GM21737 (cell line): ENCODE results near the gene MAPKAP1.

ENCODE experiments used
- ATAC-seq: cut with Tn5 transposase; IDR thresholded peaks from one replicate; pipeline ENCODE4 v1.9.1; 2021; ENCODE audit warnings: mild to moderate bottlenecking, moderate library complexity; ENCODE audit not compliant: unreplicated experiment

MAPKAP1 gene

GRCh38 chr9:125463926-125464325, 243.1 kb downstream of the MAPKAP1 start:
- no peak for ATAC-seq

DNA sequence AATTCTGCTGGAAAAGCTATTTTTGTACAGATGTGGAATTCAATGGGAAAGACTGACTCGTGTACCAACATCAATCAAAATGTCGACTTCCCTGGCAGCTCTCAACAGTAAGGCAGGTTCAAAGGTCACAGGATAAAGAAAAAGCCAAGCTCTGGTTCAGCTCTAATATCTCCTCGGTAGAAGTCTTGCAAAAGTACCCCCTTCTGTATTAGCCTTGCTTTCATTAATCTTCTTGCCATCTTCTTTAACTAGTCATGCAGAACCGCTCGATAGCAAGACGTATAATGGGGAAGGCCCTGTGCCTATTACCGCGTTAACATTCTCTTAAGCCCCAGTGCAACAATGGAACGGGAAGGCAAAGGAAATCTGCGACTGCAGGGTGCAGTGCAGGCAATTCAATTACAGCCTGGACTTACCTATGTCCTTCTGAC, 244.1 kb downstream of the MAPKAP1 start:
- ATAC-seq, result no peak

- no peak for ATAC-seq
Observed at GRCh38 chr9:125461636-125462190, 245.3 kb downstream of the MAPKAP1 start.

- ATAC-seq, result no peak
Observed at GRCh38 chr9:125460883-125461635, 245.9 kb downstream of the MAPKAP1 start.

GRCh38 chr9:125460346-125460745, 246.7 kb downstream of the MAPKAP1 start:
- no peak for ATAC-seq

DNA sequence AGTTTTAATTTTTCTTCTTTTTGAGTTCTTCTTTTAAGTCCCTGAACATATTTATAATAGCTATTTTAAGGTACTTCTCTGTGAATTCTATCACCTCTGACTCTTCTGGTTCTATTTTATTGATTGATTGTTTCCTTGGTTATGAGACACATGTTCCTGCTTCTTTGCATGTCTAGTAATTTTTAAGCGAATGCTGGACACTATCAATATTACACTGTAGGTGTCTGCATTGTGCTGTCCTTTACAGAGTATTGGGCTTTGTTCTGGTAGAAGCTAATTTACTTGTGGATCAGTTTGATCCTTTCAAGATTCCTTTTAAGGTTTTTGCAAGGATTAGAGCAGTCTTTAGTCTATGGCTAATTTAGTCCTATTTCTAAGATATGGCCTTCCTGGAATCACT, 249.7 kb downstream of the MAPKAP1 start:
- no peak for ATAC-seq

DNA sequence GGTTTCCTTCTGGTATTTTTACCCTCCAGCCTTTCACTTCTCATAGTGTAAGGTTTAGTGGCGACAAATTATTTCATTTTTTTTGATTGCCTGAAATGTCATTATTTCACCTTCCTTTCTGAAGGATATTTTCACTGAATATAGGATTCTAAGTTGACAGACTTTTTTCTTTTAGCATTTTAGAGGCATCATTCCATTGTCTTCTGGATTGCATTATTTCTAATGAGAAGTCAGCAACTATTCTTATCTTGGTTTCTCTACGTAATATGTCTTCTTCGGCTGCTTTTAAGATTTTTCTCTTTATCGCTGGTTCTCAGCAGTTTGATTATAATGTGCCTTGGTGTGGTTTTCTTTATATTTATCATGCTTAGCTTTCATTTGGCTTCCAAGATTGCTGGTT, 251.1 kb downstream of the MAPKAP1 start:
- ATAC-seq, result no peak

DNA sequence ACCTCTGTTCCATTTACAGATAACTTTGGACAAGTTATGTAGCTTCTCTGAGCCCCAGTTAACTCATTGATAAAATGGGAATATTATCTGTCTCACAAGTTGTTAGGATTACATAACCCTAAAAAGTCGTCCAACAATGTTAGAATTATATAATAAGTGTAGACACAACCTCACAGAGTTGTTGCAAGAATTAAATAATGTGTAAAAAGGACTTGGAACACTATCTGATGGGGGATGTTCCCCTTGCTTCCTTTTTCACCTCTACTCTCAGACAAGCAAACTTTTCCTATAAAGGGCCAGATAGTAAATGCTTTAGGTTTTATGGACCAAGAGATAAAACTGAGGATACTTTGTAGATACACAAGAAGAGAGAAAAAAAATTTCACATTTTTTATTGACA, 251.9 kb downstream of the MAPKAP1 start:
- no peak for ATAC-seq

GRCh38 chr9:125447202-125447802, 259.7 kb downstream of the MAPKAP1 start:
- ATAC-seq, result peak; percentile 15

DNA sequence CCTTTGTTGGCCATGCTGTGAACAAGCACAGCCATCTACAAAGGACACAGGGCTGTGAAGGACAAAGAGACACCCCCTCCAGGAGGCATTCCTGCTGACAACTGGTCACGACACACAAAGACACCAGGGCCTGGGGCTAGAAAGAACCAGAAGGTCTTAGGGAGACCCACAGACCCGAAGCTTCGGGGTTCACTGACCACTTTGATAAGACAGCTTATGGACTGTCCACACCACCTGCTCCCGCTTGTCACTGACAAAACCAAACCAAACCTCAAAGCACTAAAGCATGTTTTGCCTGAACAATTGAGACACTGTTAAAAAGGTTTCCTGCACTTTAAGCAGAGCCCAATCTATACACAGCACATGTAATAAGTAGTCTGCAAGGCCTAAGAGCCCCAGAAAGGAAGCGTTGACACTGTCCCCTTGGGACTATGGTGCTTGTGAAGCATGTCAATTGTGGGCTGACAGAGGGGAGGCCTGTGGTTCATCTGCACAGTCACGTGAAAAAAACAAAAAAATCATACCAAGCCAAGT, 260.4 kb downstream of the MAPKAP1 start:
- peak; percentile 96 for ATAC-seq

GRCh38 chr9:125444956-125445506, 262.0 kb downstream of the MAPKAP1 start:
- no peak for ATAC-seq

GRCh38 chr9:125444166-125444565, 262.8 kb downstream of the MAPKAP1 start:
- ATAC-seq, result no peak

- ATAC-seq, result no peak
Observed at GRCh38 chr9:125443367-125443766, 263.6 kb downstream of the MAPKAP1 start.

DNA sequence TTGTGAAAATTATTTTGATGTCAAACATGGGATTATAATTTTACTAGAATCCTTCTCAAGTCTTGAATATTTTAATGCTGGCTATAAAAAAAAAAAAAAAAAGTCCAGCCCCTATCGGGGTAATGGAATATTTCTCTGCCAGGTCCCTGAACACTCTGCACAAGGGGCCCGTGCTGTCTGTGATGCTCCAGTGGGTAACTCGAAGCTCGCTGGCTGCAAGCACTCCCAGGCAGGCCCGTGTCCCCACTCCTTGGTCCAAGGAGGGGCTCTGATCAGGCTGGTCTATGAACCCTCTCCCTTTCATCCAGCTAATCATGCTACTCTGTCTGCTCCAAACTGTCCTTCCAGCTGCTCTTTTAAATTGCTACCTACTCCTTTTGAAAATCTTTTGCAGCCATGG, 264.6 kb downstream of the MAPKAP1 start:
- ATAC-seq, result no peak

- no peak for ATAC-seq
Observed at GRCh38 chr9:125440411-125440810, 266.6 kb downstream of the MAPKAP1 start.

DNA sequence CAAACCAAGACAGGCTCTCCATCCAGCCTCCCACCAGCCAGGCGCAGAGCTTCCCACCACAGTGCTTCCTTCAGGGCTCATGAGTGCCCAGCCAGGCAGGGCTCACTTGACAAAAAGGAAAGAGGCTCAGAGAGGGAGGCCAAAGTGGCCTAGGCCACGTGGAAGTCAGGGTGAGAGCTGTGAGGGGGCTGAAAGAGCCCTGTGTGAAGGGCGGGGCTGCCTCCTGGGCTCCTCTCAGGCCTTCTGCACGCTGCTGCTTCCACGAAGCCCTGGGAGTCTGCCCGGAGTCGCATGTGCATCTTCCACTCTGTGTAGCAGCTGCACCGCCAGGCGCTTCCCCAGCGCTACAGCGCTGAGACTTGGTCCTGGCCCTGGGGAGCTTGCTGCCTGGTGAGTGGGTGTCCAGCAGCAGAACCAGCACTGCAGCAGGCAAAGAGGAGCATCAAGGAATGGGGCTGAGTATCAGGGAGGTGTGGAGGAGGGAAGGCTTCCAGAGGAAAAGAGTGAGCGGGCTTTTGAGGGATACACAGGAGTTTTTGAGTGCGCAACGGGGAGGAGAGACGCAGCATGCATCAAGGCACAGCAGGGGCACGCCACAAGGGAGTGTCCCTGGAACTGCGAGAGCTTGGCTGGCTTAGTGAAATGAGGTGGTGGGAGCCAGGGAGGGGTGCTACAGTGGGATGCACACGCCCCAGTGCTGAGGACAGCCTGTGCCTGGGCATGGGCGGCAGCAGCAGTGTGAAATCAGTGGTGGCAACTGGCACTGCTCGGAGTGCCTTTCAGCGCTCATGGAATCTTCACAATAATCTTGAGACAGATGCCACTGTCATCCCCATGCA, 267.4 kb downstream of the MAPKAP1 start:
- ATAC-seq, result no peak

DNA sequence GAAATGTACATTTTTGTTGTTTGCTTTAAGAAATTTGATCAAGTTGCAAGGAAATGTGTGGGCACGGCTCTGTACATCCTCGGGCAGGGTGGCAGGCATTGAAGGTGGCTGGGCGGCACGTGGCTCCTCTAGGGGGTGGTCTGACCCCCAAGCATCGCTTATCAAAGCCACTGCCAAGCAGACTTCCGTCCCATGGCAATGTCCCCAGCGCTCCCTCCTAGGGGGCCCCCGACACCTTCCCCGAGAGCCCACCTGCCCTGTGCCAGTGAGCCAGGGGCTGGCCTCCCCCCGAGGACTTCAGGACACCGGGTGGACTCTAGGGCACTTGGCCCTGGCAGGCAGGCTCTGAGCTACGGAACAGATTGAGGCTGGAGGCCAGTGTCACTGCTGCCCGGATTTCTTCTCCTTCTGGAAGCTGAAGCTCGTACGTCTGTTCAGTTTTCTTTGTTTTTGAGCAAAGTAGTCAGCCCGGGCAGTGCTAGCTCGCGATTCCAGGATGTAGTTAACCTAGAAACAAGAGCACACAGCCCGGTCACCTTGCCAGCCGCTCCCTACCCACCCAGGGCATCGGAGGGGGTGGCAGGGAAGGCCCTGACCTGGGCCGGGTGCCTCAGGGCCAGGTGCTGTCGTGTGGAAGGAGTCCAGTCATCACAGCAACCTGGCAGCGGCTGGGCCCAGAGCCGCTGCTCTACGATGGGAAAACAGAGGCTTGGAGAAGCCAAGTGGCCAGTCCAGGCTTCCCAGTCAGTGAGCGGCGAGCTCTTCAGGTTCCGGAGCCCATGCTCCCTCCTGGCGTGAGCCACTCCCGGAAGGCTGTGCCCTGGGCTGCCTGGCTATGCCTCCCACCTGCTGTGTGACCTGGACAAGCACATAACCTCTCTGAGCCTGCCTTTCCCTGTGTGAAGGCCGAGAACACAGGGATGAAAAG, 268.2 kb downstream of the MAPKAP1 start:
- no peak for ATAC-seq

DNA sequence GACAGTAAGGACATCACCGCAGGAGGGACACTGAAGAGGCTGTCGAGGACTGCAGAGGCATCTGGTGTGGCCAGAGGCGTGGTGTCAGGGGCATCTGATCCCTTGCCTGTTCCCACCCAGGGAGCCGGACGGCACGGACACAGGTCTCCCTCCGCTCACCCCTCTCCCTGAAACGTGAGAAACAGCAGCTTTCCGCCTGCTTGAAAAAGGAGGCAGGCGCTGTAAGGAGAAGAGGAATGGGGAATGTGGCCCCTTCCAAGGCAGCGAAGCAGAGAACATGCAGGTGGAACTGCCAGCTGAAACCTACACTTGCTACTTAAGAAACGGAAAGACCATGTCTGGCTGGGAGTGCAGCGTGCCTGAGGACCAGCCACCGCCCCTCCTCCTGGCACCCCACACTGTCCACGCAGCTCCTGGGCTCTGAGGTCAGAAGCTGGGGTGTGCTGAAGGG, 269.2 kb downstream of the MAPKAP1 start:
- ATAC-seq, result no peak

DNA sequence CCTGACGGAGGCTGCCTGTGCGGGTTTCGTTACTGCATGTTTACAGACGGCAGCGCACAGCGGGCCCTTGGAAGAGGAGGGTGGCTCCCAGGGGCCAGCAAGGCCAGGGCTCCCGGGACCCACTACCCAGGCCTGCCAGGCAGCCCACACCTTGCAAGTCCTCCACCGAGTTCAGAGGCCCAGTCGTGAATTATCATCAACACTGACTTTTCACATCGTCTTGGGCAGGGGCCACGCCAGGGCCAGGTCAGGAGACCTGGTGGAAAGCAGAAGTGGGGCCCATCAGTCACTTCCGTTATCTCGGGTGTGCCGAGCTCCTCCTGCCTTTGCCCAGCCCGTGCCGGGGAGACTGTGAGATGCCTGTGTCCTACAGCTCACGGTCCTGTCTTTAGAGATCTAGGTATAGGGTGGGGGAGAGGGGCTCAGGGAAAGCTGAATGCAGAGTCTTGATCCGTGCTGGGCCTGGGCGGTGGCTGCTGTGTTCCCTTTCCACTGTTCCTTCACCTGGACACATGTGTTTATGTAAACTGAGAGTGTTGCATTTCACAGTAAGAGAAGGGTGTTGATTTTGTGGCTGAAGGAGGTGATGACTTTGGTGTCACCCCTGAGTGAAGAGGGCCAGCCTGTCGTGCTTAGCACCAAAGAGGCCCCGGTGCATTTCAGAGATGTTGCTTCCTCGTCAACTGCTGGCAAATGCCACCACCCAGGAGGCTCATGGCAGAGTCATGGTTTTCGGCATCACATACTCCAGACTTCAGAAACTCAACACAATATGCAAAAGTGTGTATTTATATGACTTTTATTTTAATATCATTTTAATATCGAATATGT, 270.2 kb downstream of the MAPKAP1 start:
- no peak for ATAC-seq
